CD4-positive, alpha-beta T cell (primary cell): ENCODE results near the gene NUBPL. TPM values are rescaled to one million over a fixed set of nuclear protein-coding genes. Genes with fewer than 3 reads are reported as not detected.

ENCODE experiments used
- ATAC-seq: fragments of 200-7000 bp; cut with Tn5 transposase; one replicate; pipeline ENCODE4 v1.10.0; 2022; ENCODE audit warnings: mild to moderate bottlenecking; ENCODE audit not compliant: poor library complexity
- CTCF ChIA-PET: fragments of 350-600 bp; sonication (Branson Sonifier 250); formaldehyde crosslinking; loops from one replicate; lab custom pipeline; 2021; ENCODE audit warnings: antibody characterized with exemption, inconsistent platforms; lab: Charles Lee
- POLR2A ChIA-PET: fragments of 350-600 bp; sonication (Branson Sonifier 250); formaldehyde crosslinking; loops from one replicate; lab custom pipeline; 2021; ENCODE audit warnings: antibody characterized with exemption, inconsistent platforms; lab: Charles Lee
- DNase-seq, 14 experiments: peaks; one replicate each; pipeline ENCODE4 v3.0.0-alpha.2; 2013 to 2020; ENCODE audit warnings: mixed read lengths in 2 of 14
- H3K27ac ChIP-seq, 2 donors: one replicate each; pipeline versions ENCODE4 v1.5.1 to v1.7.0; 2013; ENCODE audit warnings: low read length in 2 of 2, low read depth in 1 of 2, mild to moderate bottlenecking in 1 of 2
- H3K27me3 ChIP-seq, 2 experiments: 1 replicate in 1 of 2; 2 replicates in 1 of 2; pipeline versions ENCODE4 v1.6.1 to v1.7.0; 2013; ENCODE audit warnings: low read length in 2 of 2, control low read depth in 1 of 2, mild to moderate bottlenecking in 1 of 2, moderate library complexity in 1 of 2; ENCODE audit not compliant: insufficient read depth in 2 of 2, control insufficient read depth in 1 of 2
- H3K36me3 ChIP-seq: one replicate; pipeline ENCODE4 v1.6.1; 2013; ENCODE audit warnings: low read length, control low read depth; ENCODE audit not compliant: insufficient read depth
- H3K4me1 ChIP-seq: one replicate; pipeline ENCODE4 v1.6.1; 2013; ENCODE audit warnings: low read length, control low read depth; ENCODE audit not compliant: insufficient read depth
- H3K4me3 ChIP-seq: one replicate; pipeline ENCODE4 v1.5.1; 2013; ENCODE audit warnings: mild to moderate bottlenecking, low read length, moderate library complexity
- H3K9me3 ChIP-seq, 2 experiments: 1 replicate in 1 of 2; 2 replicates in 1 of 2; pipeline versions ENCODE4 v1.6.1 to v1.7.0; 2013; ENCODE audit warnings: low read length in 2 of 2, mild to moderate bottlenecking in 2 of 2, control low read depth in 1 of 2, moderate library complexity in 1 of 2; ENCODE audit not compliant: control insufficient read depth in 1 of 2, insufficient read depth in 1 of 2
- H3K27ac Mint-ChIP-seq: one replicate; pipeline ENCODE4 v1.8.0; 2020; ENCODE audit warnings: mixed read lengths
- H3K27me3 Mint-ChIP-seq: one replicate; pipeline ENCODE4 v1.8.0; 2021; ENCODE audit warnings: mixed read lengths
- H3K36me3 Mint-ChIP-seq: one replicate; pipeline ENCODE4 v1.8.0; 2021; ENCODE audit warnings: low read depth, mixed read lengths
- H3K4me1 Mint-ChIP-seq: one replicate; pipeline ENCODE4 v1.8.0; 2021; ENCODE audit warnings: low read depth, mixed read lengths
- H3K4me3 Mint-ChIP-seq: one replicate; pipeline ENCODE4 v1.8.0; 2020; ENCODE audit warnings: mild to moderate bottlenecking, mixed read lengths
- H3K9me3 Mint-ChIP-seq: one replicate; pipeline ENCODE4 v1.8.0; 2020; ENCODE audit warnings: mixed read lengths
- intact Hi-C, 2 experiments: fragments of 100-400 bp; cut with DNase I in 1 of 2; cut with micrococcal nuclease in 1 of 2; formaldehyde crosslinking; loops; one replicate each; pipeline versions ENCODE4 v1.15.1 to v1.9.0; 2023 to 2025; cut with DNase I, micrococcal nuclease
- total RNA-seq, 174 experiments: library from RNA in 2 of 174; stranded (reverse) in 2 of 174; gene quantifications; one replicate each; pipeline ENCODE4 v1.2.3 and lab custom pipeline; 2021 to 2026
- TF ChIP-seq, protein P1 (sequence below): fragments of 200-600 bp; IDR thresholded peaks from one replicate; pipeline ENCODE4 v1.8.0; 2022; ENCODE audit warnings: antibody characterized with exemption, mild to moderate bottlenecking

The NUBPL gene
- total RNA-seq, 2 experiments from 2014 or later, result 7.2 to 8.2 TPM

DNA sequence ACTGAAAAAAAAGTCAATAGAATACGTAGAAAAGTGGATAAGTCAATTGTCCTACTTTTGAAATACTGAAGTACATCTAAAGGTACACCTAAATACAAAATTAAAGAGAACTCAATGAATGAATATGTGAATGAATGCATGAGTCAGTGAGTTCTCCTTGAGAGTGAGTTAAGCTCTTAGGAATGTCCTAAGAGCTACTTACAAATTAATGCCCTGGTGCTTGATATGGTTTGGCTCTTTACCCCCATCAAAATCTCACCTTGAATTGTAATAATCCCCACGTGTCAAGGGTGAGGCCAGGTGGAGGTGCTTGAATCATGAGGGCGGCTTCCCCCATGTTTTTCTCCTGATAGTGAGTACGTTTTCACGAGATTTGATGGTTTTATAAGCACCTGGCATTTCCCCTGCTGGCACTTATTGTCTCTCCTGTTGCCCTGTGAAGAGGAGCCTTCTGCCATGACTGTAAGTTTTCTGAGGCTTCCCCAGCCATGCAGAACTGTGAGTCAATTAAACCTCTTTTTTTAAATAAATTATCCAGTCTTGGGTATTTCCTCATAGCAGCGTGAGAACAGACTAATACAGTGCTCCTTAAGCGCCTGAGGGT, 323.7 kb downstream of the NUBPL start:
- no peak overlapping the region for H3K27ac Mint-ChIP-seq
- H3K27ac ChIP-seq, result no peak overlapping the region
- intact Hi-C loops, result no loop called here
- H3K9me3 Mint-ChIP-seq, result no peaks in the 10 kb centered on the region
- no peaks in the 10 kb centered on the region for H3K27me3 ChIP-seq
- no peaks in the 10 kb centered on the region for H3K9me3 ChIP-seq
- DNase-seq (no peak), ATAC-seq (no peak)
- H3K4me1 Mint-ChIP-seq, result no peaks in the 10 kb centered on the region
- no peaks in the 10 kb centered on the region for H3K4me1 ChIP-seq
- H3K36me3 Mint-ChIP-seq, result no peaks in the 10 kb centered on the region
- H3K36me3 ChIP-seq, result no peaks in the 10 kb centered on the region
- no peak overlapping the region for H3K4me3 Mint-ChIP-seq
- POLR2A ChIA-PET, result no interaction called here
- TF ChIP-seq, protein P1, sequence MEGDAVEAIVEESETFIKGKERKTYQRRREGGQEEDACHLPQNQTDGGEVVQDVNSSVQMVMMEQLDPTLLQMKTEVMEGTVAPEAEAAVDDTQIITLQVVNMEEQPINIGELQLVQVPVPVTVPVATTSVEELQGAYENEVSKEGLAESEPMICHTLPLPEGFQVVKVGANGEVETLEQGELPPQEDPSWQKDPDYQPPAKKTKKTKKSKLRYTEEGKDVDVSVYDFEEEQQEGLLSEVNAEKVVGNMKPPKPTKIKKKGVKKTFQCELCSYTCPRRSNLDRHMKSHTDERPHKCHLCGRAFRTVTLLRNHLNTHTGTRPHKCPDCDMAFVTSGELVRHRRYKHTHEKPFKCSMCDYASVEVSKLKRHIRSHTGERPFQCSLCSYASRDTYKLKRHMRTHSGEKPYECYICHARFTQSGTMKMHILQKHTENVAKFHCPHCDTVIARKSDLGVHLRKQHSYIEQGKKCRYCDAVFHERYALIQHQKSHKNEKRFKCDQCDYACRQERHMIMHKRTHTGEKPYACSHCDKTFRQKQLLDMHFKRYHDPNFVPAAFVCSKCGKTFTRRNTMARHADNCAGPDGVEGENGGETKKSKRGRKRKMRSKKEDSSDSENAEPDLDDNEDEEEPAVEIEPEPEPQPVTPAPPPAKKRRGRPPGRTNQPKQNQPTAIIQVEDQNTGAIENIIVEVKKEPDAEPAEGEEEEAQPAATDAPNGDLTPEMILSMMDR, result no peak
- CTCF ChIA-PET, result no interaction called here
- H3K4me3 ChIP-seq, result no peak overlapping the region
- no peaks in the 10 kb centered on the region for H3K27me3 Mint-ChIP-seq

DNA sequence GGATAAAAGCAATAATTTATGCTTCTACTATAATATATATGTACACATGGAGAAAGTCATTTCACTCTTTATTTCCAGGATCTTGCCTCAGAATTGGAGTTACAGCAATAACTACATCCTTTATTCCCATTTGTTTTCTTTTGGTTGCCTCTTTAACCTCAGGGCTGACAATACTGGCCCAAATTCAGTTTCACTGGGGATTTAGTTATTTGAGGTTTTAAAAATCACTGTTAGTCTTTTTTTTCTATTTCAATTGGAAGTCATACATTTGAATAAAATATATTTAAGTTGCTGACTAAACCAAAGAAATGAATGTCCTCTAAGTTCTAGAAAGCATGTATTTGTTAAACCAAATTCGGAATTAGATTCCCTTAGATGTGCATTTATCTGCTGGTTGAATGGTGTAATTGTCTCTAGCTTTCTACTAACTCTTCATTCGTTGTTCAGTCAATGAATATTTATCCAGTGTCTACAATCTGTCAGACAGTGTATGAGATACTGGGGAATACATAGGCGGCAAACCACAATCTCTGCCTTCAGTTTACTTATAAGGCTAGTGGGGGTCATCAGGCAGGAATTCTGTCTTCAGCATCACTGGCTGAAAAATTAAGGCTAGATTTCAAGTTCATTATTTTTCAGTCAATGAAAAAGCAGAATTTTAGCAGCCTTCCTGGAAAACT, 325.1 kb downstream of the NUBPL start:
- no peak for ATAC-seq
- DNase-seq, result no peak
- TF ChIP-seq, protein P1, result no peak

DNA sequence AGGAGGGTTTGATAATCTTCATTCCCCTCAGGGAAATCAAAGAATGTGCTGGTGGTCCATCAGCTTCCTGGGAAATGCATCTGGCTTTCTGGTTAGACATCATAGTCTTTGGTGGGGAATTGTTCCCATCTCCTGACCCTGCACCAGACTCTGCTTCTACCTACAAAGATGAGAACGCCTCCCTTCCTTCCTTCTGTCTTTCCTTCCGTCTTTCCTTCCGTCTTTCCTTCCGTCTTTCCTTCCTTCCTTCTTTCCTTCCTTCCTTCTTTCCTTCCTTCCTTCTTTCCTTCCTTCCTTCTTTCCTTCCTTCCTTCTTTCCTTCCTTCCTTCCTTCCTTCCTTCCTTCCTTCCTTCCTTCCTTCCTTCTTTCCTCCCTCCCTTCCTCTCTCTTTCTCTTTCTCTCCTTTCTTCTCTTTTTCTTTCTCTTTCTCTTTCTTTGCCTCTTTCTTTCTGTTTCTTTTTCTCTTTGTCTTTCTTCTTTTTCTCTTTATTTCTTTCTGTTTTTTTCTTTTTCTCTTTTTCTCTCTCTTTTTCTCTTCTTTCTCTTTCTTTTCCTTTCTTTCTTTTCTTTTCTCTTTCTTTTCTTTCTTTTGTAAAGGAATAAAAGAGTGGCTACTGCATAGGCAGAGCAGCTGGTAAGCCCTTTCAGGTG, 326.9 kb downstream of the NUBPL start:
- CTCF ChIA-PET, result no interaction called here
- POLR2A ChIA-PET, result no interaction called here
- Mint-ChIP-seq H3K27ac (no peak overlapping the region), H3K9me3 (no peaks in the 10 kb centered on the region), H3K4me3 (no peak overlapping the region), H3K27me3 (no peaks in the 10 kb centered on the region), H3K36me3 (no peaks in the 10 kb centered on the region), H3K4me1 (no peaks in the 10 kb centered on the region)
- no peaks in the 10 kb centered on the region for H3K9me3 ChIP-seq
- TF ChIP-seq, protein P1, result peak; percentile 29
- no peaks in the 10 kb centered on the region for H3K27me3 ChIP-seq
- no peak for DNase-seq
- H3K4me1 ChIP-seq, result no peaks in the 10 kb centered on the region
- intact Hi-C loops, result no loop called here
- H3K27ac ChIP-seq, result no peak overlapping the region
- H3K36me3 ChIP-seq, result no peaks in the 10 kb centered on the region
- no peak for ATAC-seq
- no peak overlapping the region for H3K4me3 ChIP-seq

More for the DNA sequence above, 325.1 kb downstream of the NUBPL start:
- intact Hi-C loops, result no loop called here
- Mint-ChIP-seq H3K4me3 (no peak overlapping the region), H3K27ac (no peak overlapping the region), H3K36me3 (no peaks in the 10 kb centered on the region), H3K9me3 (no peaks in the 10 kb centered on the region), H3K4me1 (no peaks in the 10 kb centered on the region), H3K27me3 (no peaks in the 10 kb centered on the region)
- no peaks in the 10 kb centered on the region for H3K36me3 ChIP-seq
- H3K27me3 ChIP-seq, result no peaks in the 10 kb centered on the region
- no peaks in the 10 kb centered on the region for H3K9me3 ChIP-seq
- ChIA-PET CTCF (no interaction called here), POLR2A (no interaction called here)
- no peak overlapping the region for H3K27ac ChIP-seq
- no peak overlapping the region for H3K4me3 ChIP-seq
- H3K4me1 ChIP-seq, result no peaks in the 10 kb centered on the region
